ENCODE data around the gene ZNF169. TPM values are rescaled to one million over a fixed set of nuclear protein-coding genes. Genes with fewer than 3 reads are reported as not detected.
"Not testable (repeated sequence)": the region's sequence is repeated elsewhere in the genome, so short reads cannot be mapped to it uniquely, and the experiment has no call there.

The ZNF169 gene
- total and polyA plus RNA-seq, 2 experiments from 2014 or later, result 2.4 to 3.1 TPM

- Histone ChIP-seq H3K79me2 (no peaks in the 10 kb centered on the region), H3K9me2 (replicated peaks; ENCODE audit: insufficient read depth) (no peaks in the 10 kb centered on the region), H3K9me3 (ENCODE audit: low read depth) (no peaks in the 10 kb centered on the region), H2AFZ (no peak overlapping the region), H3K4me2 (no peak overlapping the region), H4K20me1 (ENCODE audit: insufficient read depth, poor library complexity, severe bottlenecking) (no peaks in the 10 kb centered on the region), H3K4me3 (no peak overlapping the region), H3K27ac (no peak overlapping the region), H3K36me3 (replicated peaks; ENCODE audit: insufficient read depth, low read depth) (no peaks in the 10 kb centered on the region), H3K4me1 (ENCODE audit: insufficient read depth) (no peaks in the 10 kb centered on the region), H3K27me3 (no peaks in the 10 kb centered on the region)
- 53% methylated on average over 4 of the region's 4 CpGs for WGBS (ENCODE audit: low lambda C conversion rate, missing lambda C conversion rate)
- no peak for DNase-seq (ENCODE audit: low spot score)
- TF ChIP-seq EZH2phosphoT487 (IDR thresholded peaks at IDR 0.05; ENCODE audit: low read depth, severe bottlenecking, unreplicated experiment), result no peak
- TF ChIP-seq CTCF (IDR thresholded peaks at IDR 0.05; ENCODE audit: poor library complexity), result no peak
- no peak for TF ChIP-seq EZH2 (IDR thresholded peaks at IDR 0.05; ENCODE audit: borderline replicate concordance)
These were observed 8.6 kb upstream of the ZNF169 start for GRCh38 chr9:94250456-94250855.

GRCh38 chr9:94256007-94256406 is 3.1 kb upstream of the ZNF169 start:
- no peak overlapping the region for H2AFZ ChIP-seq
- no peaks in the 10 kb centered on the region for H3K36me3 ChIP-seq (replicated peaks; ENCODE audit: insufficient read depth, low read depth)
- no peak overlapping the region for H3K4me2 ChIP-seq
- H3K9me3 ChIP-seq (ENCODE audit: low read depth), result no peaks in the 10 kb centered on the region
- H3K27ac ChIP-seq, result no peak overlapping the region
- H3K79me2 ChIP-seq, result peaks cover 13% of the 10 kb centered on the region
- TF ChIP-seq CTCF (IDR thresholded peaks at IDR 0.05; ENCODE audit: poor library complexity) (no peak), EZH2 (IDR thresholded peaks at IDR 0.05; ENCODE audit: borderline replicate concordance) (no peak), EZH2phosphoT487 (IDR thresholded peaks at IDR 0.05; ENCODE audit: low read depth, severe bottlenecking, unreplicated experiment) (no peak)
- DNase-seq (ENCODE audit: low spot score), result no peak
- H3K27me3 ChIP-seq, result peaks cover 6% of the 10 kb centered on the region
- H3K9me2 ChIP-seq (replicated peaks; ENCODE audit: insufficient read depth), result no peaks in the 10 kb centered on the region
- no peaks in the 10 kb centered on the region for H3K4me1 ChIP-seq (ENCODE audit: insufficient read depth)
- H4K20me1 ChIP-seq (ENCODE audit: insufficient read depth, poor library complexity, severe bottlenecking), result no peaks in the 10 kb centered on the region
- WGBS (ENCODE audit: low lambda C conversion rate, missing lambda C conversion rate), result 74% methylated on average over 2 of the region's 2 CpGs
- no peak overlapping the region for H3K4me3 ChIP-seq

- H3K9me3 ChIP-seq (ENCODE audit: low read depth); H3K9me2 ChIP-seq (replicated peaks; ENCODE audit: insufficient read depth); H4K20me1 ChIP-seq (ENCODE audit: insufficient read depth, poor library complexity, severe bottlenecking); H3K36me3 ChIP-seq (replicated peaks; ENCODE audit: insufficient read depth, low read depth); H3K4me3 ChIP-seq; H2AFZ ChIP-seq; H3K4me2 ChIP-seq; H3K27me3 ChIP-seq; H3K4me1 ChIP-seq (ENCODE audit: insufficient read depth): not testable (repeated sequence)
- Histone ChIP-seq H3K27ac (peak overlapping the region; percentile 51), H3K79me2 (peaks cover 25% of the 10 kb centered on the region)
- peak; percentile 10 for DNase-seq (ENCODE audit: low spot score)
- WGBS (ENCODE audit: low lambda C conversion rate, missing lambda C conversion rate), result 66% methylated on average over 3 of the region's 3 CpGs
These were observed 6.7 kb downstream of the ZNF169 start for GRCh38 chr9:94265626-94266402.

- H3K36me3 ChIP-seq (replicated peaks; ENCODE audit: insufficient read depth, low read depth), result peaks cover 3% of the 10 kb centered on the region
- H3K27ac ChIP-seq, result no peak overlapping the region
- H3K9me3 ChIP-seq (ENCODE audit: low read depth), result no peaks in the 10 kb centered on the region
- H2AFZ ChIP-seq, result no peak overlapping the region
- 90% methylated on average over 8 of the region's 8 CpGs for WGBS (ENCODE audit: low lambda C conversion rate, missing lambda C conversion rate)
- H3K4me3 ChIP-seq, result no peak overlapping the region
- H3K4me2 ChIP-seq, result no peak overlapping the region
- no peaks in the 10 kb centered on the region for H3K4me1 ChIP-seq (ENCODE audit: insufficient read depth)
- no peaks in the 10 kb centered on the region for H3K27me3 ChIP-seq
- no peaks in the 10 kb centered on the region for H4K20me1 ChIP-seq (ENCODE audit: insufficient read depth, poor library complexity, severe bottlenecking)
- no peak for TF ChIP-seq CTCF (IDR thresholded peaks at IDR 0.05; ENCODE audit: poor library complexity)
- no peak for TF ChIP-seq EZH2 (IDR thresholded peaks at IDR 0.05; ENCODE audit: borderline replicate concordance)
- TF ChIP-seq EZH2phosphoT487 (IDR thresholded peaks at IDR 0.05; ENCODE audit: low read depth, severe bottlenecking, unreplicated experiment), result no peak
- H3K9me2 ChIP-seq (replicated peaks; ENCODE audit: insufficient read depth), result no peaks in the 10 kb centered on the region
- peaks cover 33% of the 10 kb centered on the region for H3K79me2 ChIP-seq
- DNase-seq (ENCODE audit: low spot score), result no peak
These were observed 10.2 kb downstream of the ZNF169 start for GRCh38 chr9:94269264-94269663.

Data from hepatocyte (in vitro differentiated cells).